Chondrocyte (in vitro differentiated cells): ENCODE data around the gene PJA2. TPM values are rescaled to one million over a fixed set of nuclear protein-coding genes. Genes with fewer than 3 reads are reported as not detected.

ENCODE experiments used
- DNase-seq: peaks from one replicate; pipeline ENCODE4 v3.0.0; 2021; ENCODE audit warnings: mixed read lengths, low spot score
- H3K27ac Mint-ChIP-seq: one replicate; pipeline ENCODE4 v1.8.0; 2021; ENCODE audit warnings: mild to moderate bottlenecking, moderate library complexity, mixed read lengths; ENCODE audit not compliant: unreplicated experiment
- H3K27me3 Mint-ChIP-seq: 2 replicates; pipeline ENCODE4 v1.8.0; 2021; ENCODE audit warnings: low read depth, mixed read lengths
- H3K36me3 Mint-ChIP-seq: 2 replicates; pipeline ENCODE4 v1.8.0; 2021; ENCODE audit warnings: low read depth, mixed read lengths
- H3K4me1 Mint-ChIP-seq: 2 replicates; pipeline ENCODE4 v1.8.0; 2021; ENCODE audit warnings: low read depth, mild to moderate bottlenecking, mixed read lengths
- H3K4me3 Mint-ChIP-seq: one replicate; pipeline ENCODE4 v1.8.0; 2021; ENCODE audit warnings: mild to moderate bottlenecking, moderate library complexity, mixed read lengths; ENCODE audit not compliant: unreplicated experiment
- H3K9me3 Mint-ChIP-seq: 2 replicates; pipeline ENCODE4 v1.8.0; 2021; ENCODE audit warnings: low read depth, mixed read lengths
- CTCF ChIP-seq: fragments of 200-600 bp; sonication (generic); IDR thresholded peaks from 2 replicates; pipeline ENCODE4 v1.5.0; 2021; ENCODE audit warnings: antibody characterized with exemption, mild to moderate bottlenecking, moderate library complexity
- total RNA-seq: library from RNA; stranded (reverse); gene quantifications from 3 replicates; pipeline ENCODE4 v1.2.1, GENCODE V29; 2021

The PJA2 gene
- total RNA-seq, 1 donor from 2014 or later: 110 TPM

- DNase-seq: no peak
- H3K4me1 Mint-ChIP-seq: peaks cover 2% of the 10 kb centered on the region
- no peaks in the 10 kb centered on the region for H3K27me3 Mint-ChIP-seq
- no peak for TF ChIP-seq CTCF
- no peak overlapping the region for H3K4me3 Mint-ChIP-seq
- no peaks in the 10 kb centered on the region for H3K9me3 Mint-ChIP-seq
- H3K27ac Mint-ChIP-seq: no peak overlapping the region
- H3K36me3 Mint-ChIP-seq: peaks cover 3% of the 10 kb centered on the region
Measured at GRCh38 chr5:109310315-109310714, 99.5 kb downstream of the PJA2 start.

- Mint-ChIP-seq H3K4me1 (no peaks in the 10 kb centered on the region), H3K27me3 (no peaks in the 10 kb centered on the region), H3K36me3 (peaks cover 3% of the 10 kb centered on the region), H3K4me3 (no peak overlapping the region), H3K9me3 (no peaks in the 10 kb centered on the region), H3K27ac (no peak overlapping the region)
- DNase-seq: no peak
- TF ChIP-seq CTCF: no peak
Measured at GRCh38 chr5:109309326-109310063, 100.3 kb downstream of the PJA2 start.

- Mint-ChIP-seq H3K27ac (no peak overlapping the region), H3K9me3 (no peaks in the 10 kb centered on the region), H3K4me3 (no peak overlapping the region), H3K36me3 (peaks cover 3% of the 10 kb centered on the region), H3K27me3 (no peaks in the 10 kb centered on the region), H3K4me1 (no peaks in the 10 kb centered on the region)
- TF ChIP-seq CTCF: no peak
- no peak for DNase-seq
Measured at GRCh38 chr5:109307951-109308350, 101.8 kb downstream of the PJA2 start.

GRCh38 chr5:109307456-109307855, 102.3 kb downstream of the PJA2 start:
- no peaks in the 10 kb centered on the region for H3K27me3 Mint-ChIP-seq

GRCh38 chr5:109305352-109305751, 104.4 kb downstream of the PJA2 start:
- no peak for TF ChIP-seq CTCF
- Mint-ChIP-seq H3K27me3 (no peaks in the 10 kb centered on the region), H3K4me3 (no peak overlapping the region), H3K9me3 (no peaks in the 10 kb centered on the region), H3K36me3 (peaks cover 3% of the 10 kb centered on the region), H3K27ac (no peak overlapping the region), H3K4me1 (no peaks in the 10 kb centered on the region)
- DNase-seq: no peak

More at GRCh38 chr5:109307456-109307855, 102.3 kb downstream of the PJA2 start:
- Mint-ChIP-seq H3K27ac (no peak overlapping the region), H3K4me3 (no peak overlapping the region), H3K9me3 (no peaks in the 10 kb centered on the region), H3K4me1 (no peaks in the 10 kb centered on the region), H3K36me3 (peaks cover 3% of the 10 kb centered on the region)
- TF ChIP-seq CTCF: no peak
- no peak for DNase-seq
